A549 (cell line): ENCODE results near the gene TMEM221.

ENCODE experiments used
- CBX2 ChIP-seq: fragments of 200-600 bp; sonication (generic); IDR thresholded peaks from 2 replicates; pipeline ENCODE4 v1.6.1; 2016; ENCODE audit warnings: low read depth, mild to moderate bottlenecking, borderline replicate concordance
- CEBPB ChIP-seq, 2 experiments: fragments of >200 bp in 1 of 2; sonication (Bioruptor Twin) in 1 of 2; formaldehyde crosslinking in 1 of 2; IDR thresholded peaks; 2 replicates each; pipeline ENCODE4 v1.6.1; 2012 to 2016
- CHD4 ChIP-seq: fragments of 200-600 bp; sonication (generic); IDR thresholded peaks from 2 replicates; pipeline ENCODE4 v1.6.1; 2016; ENCODE audit warnings: antibody characterized with exemption, mild to moderate bottlenecking, borderline replicate concordance
- EHF ChIP-seq: fragments of 250-450 bp; sonication (Bioruptor Pico); IDR thresholded peaks from 2 replicates; pipeline ENCODE4 v1.5.0; 2020; ENCODE audit warnings: mild to moderate bottlenecking
- ESRRA ChIP-seq: fragments of 150-350 bp; IDR thresholded peaks from 2 replicates; pipeline ENCODE4 v1.6.1; 2014; ENCODE audit warnings: mild to moderate bottlenecking, low read length, borderline replicate concordance
- JUN ChIP-seq, 2 experiments: fragments of >200 bp; sonication (Bioruptor Twin); formaldehyde crosslinking; IDR thresholded peaks; 2 replicates in 1 of 2; 3 replicates in 1 of 2; pipeline ENCODE4 v1.6.1; 2016 to 2017
- POLR2A ChIP-seq: IDR thresholded peaks from 2 replicates; pipeline ENCODE4 v1.6.1; 2012; ENCODE audit warnings: mild to moderate bottlenecking, low read length
- RNF2 ChIP-seq: fragments of 200-600 bp; sonication (generic); IDR thresholded peaks from 2 replicates; pipeline ENCODE4 v1.6.1; 2016; ENCODE audit warnings: low read depth, mild to moderate bottlenecking, antibody characterized with exemption, moderate library complexity, borderline replicate concordance
- TF ChIP-seq, protein P1 (sequence below): fragments of >200 bp; sonication (Bioruptor Twin); formaldehyde crosslinking; IDR thresholded peaks from 3 replicates; pipeline ENCODE4 v1.5.1; 2016
- TF ChIP-seq, protein P2 (sequence below): IDR thresholded peaks from 2 replicates; pipeline ENCODE4 v1.6.1; 2012

DNA sequence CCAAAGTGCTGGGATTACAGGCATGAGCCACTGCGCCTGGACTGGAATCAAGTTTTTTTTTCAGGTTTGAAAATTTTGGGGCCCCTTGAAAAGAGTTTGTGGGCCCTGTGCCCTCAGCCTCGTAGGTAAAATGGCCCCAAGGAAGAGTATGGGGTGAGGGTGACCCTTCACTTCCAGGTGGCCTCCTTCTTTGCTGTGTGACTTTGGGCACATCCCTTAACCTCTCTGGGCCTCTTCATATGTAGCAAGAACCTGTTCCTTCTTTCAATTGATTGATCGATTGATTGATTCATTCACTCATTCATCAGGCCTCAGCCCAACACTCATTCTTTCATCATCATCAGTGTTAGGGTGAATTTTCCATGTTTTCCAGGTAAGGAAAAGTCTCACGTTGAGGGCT, 3.4 kb upstream of the TMEM221 start:
- TF ChIP-seq POLR2A (no peak), JUN (IDR thresholded peaks at IDR 0.05) (no peak), CHD4 (no peak), RNF2 (no peak), ESRRA (no peak), CEBPB (IDR thresholded peaks at IDR 0.05) (no peak), CBX2 (no peak), EHF (no peak)
- TF ChIP-seq, protein P1, sequence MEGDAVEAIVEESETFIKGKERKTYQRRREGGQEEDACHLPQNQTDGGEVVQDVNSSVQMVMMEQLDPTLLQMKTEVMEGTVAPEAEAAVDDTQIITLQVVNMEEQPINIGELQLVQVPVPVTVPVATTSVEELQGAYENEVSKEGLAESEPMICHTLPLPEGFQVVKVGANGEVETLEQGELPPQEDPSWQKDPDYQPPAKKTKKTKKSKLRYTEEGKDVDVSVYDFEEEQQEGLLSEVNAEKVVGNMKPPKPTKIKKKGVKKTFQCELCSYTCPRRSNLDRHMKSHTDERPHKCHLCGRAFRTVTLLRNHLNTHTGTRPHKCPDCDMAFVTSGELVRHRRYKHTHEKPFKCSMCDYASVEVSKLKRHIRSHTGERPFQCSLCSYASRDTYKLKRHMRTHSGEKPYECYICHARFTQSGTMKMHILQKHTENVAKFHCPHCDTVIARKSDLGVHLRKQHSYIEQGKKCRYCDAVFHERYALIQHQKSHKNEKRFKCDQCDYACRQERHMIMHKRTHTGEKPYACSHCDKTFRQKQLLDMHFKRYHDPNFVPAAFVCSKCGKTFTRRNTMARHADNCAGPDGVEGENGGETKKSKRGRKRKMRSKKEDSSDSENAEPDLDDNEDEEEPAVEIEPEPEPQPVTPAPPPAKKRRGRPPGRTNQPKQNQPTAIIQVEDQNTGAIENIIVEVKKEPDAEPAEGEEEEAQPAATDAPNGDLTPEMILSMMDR = no peak
- TF ChIP-seq, protein P2, sequence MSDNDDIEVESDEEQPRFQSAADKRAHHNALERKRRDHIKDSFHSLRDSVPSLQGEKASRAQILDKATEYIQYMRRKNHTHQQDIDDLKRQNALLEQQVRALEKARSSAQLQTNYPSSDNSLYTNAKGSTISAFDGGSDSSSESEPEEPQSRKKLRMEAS = no peak
